Nephron (organoid): ENCODE data around the gene PRMT9.
A peak's percentile ranks its signal among the peaks of the same experiment; 100 is the strongest.

ENCODE experiments used
- H3K27ac Mint-ChIP-seq, 3 experiments: 2 replicates each; pipeline ENCODE4 v1.8.0; 2020; ENCODE audit warnings: mixed read lengths in 3 of 3, mild to moderate bottlenecking in 2 of 3, moderate library complexity in 1 of 3
- H3K27me3 Mint-ChIP-seq: 2 replicates; pipeline ENCODE4 v1.8.0; 2021; ENCODE audit warnings: low read depth, mild to moderate bottlenecking, moderate library complexity, mixed read lengths
- H3K36me3 Mint-ChIP-seq: 2 replicates; pipeline ENCODE4 v1.8.0; 2020; ENCODE audit warnings: low read depth, mixed read lengths
- H3K4me1 Mint-ChIP-seq: 2 replicates; pipeline ENCODE4 v1.8.0; 2020; ENCODE audit warnings: mixed read lengths
- H3K4me3 Mint-ChIP-seq, 3 experiments: 2 replicates each; pipeline ENCODE4 v1.8.0; 2020; ENCODE audit warnings: mild to moderate bottlenecking in 3 of 3, mixed read lengths in 3 of 3, moderate library complexity in 2 of 3
- H3K9me3 Mint-ChIP-seq: 2 replicates; pipeline ENCODE4 v1.8.0; 2020; ENCODE audit warnings: mixed read lengths
- TF ChIP-seq, protein P1 (sequence below), 3 experiments: fragments of 200-600 bp; sonication (generic); IDR thresholded peaks; one replicate each; pipeline ENCODE4 v1.5.0; 2021; ENCODE audit warnings: antibody characterized with exemption in 3 of 3; ENCODE audit not compliant: unreplicated experiment in 3 of 3

The PRMT9 gene

DNA sequence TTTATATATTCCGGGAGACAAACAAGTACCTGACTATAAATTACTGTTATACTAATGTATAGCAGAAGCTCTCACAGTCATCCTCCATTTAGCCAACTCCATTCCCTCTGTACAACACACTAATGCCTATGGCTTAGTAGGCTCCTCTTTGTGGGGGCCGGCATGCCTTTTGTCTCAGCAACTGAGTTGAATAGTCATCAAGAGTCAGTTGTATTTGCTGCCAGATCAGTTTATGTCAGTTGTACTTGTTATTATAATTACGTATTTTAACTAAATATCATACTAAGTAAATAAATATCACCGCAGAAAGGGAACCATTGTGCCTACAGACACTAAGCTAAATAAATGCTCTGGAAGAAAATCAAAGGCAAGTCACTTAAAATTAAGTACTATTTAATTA is 9.9 kb downstream of the PRMT9 start:
- H3K4me1 Mint-ChIP-seq, result no peaks in the 10 kb centered on the region
- no peaks in the 10 kb centered on the region for H3K9me3 Mint-ChIP-seq
- H3K27ac Mint-ChIP-seq, result no peak overlapping the region
- H3K27me3 Mint-ChIP-seq, result no peaks in the 10 kb centered on the region
- TF ChIP-seq, protein P1, sequence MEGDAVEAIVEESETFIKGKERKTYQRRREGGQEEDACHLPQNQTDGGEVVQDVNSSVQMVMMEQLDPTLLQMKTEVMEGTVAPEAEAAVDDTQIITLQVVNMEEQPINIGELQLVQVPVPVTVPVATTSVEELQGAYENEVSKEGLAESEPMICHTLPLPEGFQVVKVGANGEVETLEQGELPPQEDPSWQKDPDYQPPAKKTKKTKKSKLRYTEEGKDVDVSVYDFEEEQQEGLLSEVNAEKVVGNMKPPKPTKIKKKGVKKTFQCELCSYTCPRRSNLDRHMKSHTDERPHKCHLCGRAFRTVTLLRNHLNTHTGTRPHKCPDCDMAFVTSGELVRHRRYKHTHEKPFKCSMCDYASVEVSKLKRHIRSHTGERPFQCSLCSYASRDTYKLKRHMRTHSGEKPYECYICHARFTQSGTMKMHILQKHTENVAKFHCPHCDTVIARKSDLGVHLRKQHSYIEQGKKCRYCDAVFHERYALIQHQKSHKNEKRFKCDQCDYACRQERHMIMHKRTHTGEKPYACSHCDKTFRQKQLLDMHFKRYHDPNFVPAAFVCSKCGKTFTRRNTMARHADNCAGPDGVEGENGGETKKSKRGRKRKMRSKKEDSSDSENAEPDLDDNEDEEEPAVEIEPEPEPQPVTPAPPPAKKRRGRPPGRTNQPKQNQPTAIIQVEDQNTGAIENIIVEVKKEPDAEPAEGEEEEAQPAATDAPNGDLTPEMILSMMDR (IDR thresholded peaks at IDR 0.05; ENCODE audit: unreplicated experiment in 3 of 3), result no peak
- H3K4me3 Mint-ChIP-seq, result no peak overlapping the region
- H3K36me3 Mint-ChIP-seq, result peaks cover 38% of the 10 kb centered on the region

DNA sequence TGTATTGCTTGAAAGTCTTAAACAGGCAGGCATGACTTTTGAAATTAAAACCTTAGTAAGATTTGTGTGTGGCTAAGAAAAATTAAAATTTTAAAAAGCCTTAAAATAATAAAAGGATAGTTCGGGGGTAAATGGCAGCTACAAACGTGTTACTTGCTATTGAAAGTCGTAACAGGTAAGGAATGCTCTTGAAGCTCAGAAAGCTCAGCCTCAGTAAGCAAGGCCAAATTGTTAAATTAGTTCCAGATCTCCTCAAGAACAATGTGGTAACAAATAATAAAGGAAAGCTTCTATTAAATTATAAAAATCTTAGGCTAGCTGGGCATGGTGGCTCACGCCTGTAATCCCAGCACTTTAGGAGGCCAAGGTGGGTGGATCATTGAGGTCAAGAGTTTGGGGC is 25.5 kb downstream of the PRMT9 start:
- Mint-ChIP-seq H3K4me3 (no peak overlapping the region), H3K4me1 (no peaks in the 10 kb centered on the region), H3K27ac (peak overlapping the region in 1 of 3 experiments; percentile 16), H3K36me3 (peaks cover 49% of the 10 kb centered on the region), H3K27me3 (no peaks in the 10 kb centered on the region), H3K9me3 (no peaks in the 10 kb centered on the region)
- TF ChIP-seq, protein P1 (IDR thresholded peaks at IDR 0.05; ENCODE audit: unreplicated experiment in 3 of 3), result no peak

DNA sequence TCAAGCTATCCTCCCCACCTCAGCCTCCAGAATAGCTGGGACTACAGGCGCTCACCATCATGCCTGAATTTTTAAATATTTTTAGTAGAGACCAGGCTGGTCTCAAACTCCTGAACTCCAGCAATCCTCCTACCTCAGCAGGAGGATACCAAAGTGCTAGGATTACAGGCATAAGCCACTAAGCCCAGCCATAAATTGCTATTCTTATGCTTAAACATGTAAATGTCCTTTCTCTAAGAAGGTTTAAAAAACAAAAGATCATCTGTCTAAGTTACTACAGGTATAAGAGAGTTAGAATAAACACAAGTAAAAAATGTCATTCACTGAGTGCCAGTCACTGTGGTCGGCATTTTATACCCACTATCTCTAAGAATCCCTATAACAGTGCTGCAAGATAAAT is 28.3 kb downstream of the PRMT9 start:
- Mint-ChIP-seq H3K27me3 (no peaks in the 10 kb centered on the region), H3K9me3 (no peaks in the 10 kb centered on the region), H3K4me1 (no peaks in the 10 kb centered on the region), H3K4me3 (no peak overlapping the region), H3K27ac (no peak overlapping the region), H3K36me3 (peaks cover 59% of the 10 kb centered on the region)
- TF ChIP-seq, protein P1 (IDR thresholded peaks at IDR 0.05; ENCODE audit: unreplicated experiment in 3 of 3), result no peak

DNA sequence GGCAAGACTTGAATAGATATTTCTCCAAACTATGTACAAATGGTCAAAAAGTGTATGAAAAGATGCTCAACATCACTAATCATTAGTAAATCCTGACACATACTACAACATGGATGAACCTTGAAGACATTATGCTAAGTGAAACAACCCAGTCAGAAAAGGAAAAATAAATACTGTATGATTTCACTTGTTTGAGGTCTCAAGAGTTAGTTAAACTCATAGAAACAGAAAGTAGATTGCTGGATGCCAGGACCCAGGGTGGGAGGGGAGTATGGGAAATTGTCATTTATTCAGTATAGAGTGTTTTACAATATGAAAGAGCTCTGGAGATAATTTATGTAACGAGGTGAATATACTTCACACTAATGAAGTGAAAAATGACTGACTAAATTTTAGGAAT is 32.4 kb downstream of the PRMT9 start:
- no peaks in the 10 kb centered on the region for H3K27me3 Mint-ChIP-seq

DNA sequence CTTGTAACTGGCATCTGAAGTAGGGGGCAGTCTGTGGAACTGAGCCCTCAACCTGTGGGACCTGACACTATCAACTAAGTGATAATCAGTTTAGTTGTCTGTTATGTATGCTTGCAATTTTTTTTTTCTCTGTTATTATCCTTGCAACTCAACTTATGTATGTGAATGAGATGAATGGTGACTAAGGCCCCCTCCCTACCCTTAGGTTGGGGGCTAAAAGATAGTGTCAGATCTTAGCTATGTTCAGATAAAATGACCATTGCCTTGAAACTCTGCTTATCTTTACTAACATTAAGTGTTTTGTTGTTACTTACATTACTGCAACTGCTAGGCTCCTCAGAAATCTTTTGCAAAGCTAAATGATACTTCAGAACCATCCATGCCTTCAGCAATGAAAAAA is 35.3 kb downstream of the PRMT9 start:
- H3K27ac Mint-ChIP-seq, result no peak overlapping the region
- no peaks in the 10 kb centered on the region for H3K27me3 Mint-ChIP-seq
- no peaks in the 10 kb centered on the region for H3K9me3 Mint-ChIP-seq
- H3K36me3 Mint-ChIP-seq, result peaks cover 58% of the 10 kb centered on the region
- no peak overlapping the region for H3K4me3 Mint-ChIP-seq
- H3K4me1 Mint-ChIP-seq, result no peaks in the 10 kb centered on the region
- TF ChIP-seq, protein P1 (IDR thresholded peaks at IDR 0.05; ENCODE audit: unreplicated experiment in 3 of 3), result no peak

More for the DNA sequence above, 32.4 kb downstream of the PRMT9 start:
- TF ChIP-seq, protein P1 (IDR thresholded peaks at IDR 0.05; ENCODE audit: unreplicated experiment in 3 of 3), result no peak
- Mint-ChIP-seq H3K9me3 (no peaks in the 10 kb centered on the region), H3K36me3 (peaks cover 75% of the 10 kb centered on the region), H3K4me3 (no peak overlapping the region), H3K27ac (no peak overlapping the region), H3K4me1 (no peaks in the 10 kb centered on the region)

DNA sequence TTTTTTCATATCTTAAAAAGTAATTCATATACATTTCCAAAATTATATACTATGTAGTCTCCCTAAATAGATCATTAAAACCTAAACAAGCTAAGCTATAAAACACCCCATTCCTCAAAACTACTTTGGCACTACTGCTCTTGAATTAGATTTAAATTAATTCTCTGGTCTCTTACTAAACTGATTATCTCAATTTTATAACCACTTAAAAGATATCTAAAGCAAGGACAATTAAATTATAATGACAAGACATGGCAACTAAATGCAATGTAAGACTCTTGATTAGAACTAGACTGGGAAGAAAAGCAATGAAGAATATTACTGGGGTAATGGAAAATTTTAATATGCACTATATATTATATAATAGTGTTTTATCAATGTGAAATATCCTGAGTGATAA is 38.9 kb downstream of the PRMT9 start:
- H3K27ac Mint-ChIP-seq, result no peak overlapping the region
- no peaks in the 10 kb centered on the region for H3K9me3 Mint-ChIP-seq

More for the DNA sequence above, 38.9 kb downstream of the PRMT9 start:
- Mint-ChIP-seq H3K4me1 (no peaks in the 10 kb centered on the region), H3K36me3 (peaks cover 49% of the 10 kb centered on the region), H3K27me3 (no peaks in the 10 kb centered on the region), H3K4me3 (no peak overlapping the region)
- TF ChIP-seq, protein P1 (IDR thresholded peaks at IDR 0.05; ENCODE audit: unreplicated experiment in 3 of 3), result no peak
